Measurements from ENCODE around the gene ID2.
A peak's percentile ranks its signal among the peaks of the same experiment; 100 is the strongest.

The ID2 gene

DNA sequence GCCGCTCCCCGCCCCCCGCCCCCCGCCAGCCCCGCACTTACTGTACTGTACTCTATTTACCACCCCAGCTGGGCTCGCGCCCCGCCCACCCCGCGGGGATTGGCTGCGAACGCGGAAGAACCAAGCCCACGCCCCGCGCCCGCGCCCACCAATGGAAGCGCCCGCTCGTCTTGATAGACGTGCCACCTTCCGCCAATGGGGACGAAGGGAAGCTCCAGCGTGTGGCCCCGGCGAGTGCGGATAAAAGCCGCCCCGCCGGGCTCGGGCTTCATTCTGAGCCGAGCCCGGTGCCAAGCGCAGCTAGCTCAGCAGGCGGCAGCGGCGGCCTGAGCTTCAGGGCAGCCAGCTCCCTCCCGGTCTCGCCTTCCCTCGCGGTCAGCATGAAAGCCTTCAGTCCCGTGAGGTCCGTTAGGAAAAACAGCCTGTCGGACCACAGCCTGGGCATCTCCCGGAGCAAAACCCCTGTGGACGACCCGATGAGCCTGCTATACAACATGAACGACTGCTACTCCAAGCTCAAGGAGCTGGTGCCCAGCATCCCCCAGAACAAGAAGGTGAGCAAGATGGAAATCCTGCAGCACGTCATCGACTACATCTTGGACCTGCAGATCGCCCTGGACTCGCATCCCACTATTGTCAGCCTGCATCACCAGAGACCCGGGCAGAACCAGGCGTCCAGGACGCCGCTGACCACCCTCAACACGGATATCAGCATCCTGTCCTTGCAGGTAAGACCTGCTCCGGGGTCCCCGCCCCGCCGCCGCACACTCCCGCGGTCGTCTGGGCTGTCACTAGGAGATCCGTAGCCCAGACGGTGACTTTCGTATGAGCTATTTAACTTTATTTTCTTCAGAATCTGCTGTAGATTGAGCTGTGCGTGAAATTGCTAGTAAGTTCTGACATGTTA is at the start of gene ID2:
TSS of gene ID2 (plus strand) at position 271 of the 907 bp plus-strand sequence. CDS start at position 381, 110 bp downstream.
- DNase-seq (ENCODE audit: low spot score): peak; percentile 95

DNA sequence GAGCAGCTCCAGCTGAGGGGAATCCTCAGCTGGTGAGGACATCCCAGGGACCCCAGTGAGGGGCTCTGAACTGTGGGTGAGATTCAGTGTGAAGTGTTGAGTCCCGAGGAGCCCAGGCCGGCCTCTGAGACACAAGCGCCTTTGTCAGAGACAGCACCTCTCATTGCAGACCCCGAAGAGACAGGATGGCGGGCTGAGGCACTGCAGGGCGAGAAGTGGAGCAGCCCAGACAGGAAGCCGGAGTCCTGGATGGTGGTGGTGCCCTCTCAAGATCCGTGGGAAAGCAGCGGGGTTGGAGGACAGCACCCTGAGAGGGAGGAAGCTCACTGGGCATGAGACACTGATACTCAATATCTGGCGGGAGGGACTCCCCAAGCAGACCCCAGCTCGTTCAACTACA is 49.1 kb upstream of the ID2 start:
- DNase-seq (ENCODE audit: low spot score): no peak

DNA sequence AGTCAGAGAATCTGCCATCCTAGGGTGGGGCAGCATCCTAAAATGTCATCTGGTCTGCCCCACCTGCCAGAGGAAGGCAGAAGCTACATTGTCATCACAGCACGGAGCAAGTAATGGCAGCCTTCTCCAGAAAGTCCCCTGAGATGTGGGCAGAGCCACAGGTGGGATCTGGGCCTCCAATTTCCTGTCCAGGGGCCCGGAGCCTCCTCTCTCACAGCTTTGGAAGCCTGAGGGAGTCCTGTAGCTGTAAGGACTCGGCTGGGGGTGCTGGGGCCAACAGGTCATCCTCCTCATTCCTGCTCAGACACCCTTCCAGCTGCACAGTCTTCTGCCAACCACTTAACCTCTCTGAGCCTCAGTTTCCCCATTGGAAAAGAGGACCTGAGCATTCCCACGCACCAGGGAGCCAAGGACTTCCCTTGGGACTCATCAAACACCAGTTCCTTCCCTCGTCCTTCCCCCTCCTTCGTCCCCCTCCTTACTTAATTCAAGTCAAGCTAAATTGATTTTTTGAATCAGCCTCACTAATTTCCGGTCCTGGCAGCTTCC is 48.6 kb upstream of the ID2 start:
- DNase-seq (ENCODE audit: low spot score): no peak

DNA sequence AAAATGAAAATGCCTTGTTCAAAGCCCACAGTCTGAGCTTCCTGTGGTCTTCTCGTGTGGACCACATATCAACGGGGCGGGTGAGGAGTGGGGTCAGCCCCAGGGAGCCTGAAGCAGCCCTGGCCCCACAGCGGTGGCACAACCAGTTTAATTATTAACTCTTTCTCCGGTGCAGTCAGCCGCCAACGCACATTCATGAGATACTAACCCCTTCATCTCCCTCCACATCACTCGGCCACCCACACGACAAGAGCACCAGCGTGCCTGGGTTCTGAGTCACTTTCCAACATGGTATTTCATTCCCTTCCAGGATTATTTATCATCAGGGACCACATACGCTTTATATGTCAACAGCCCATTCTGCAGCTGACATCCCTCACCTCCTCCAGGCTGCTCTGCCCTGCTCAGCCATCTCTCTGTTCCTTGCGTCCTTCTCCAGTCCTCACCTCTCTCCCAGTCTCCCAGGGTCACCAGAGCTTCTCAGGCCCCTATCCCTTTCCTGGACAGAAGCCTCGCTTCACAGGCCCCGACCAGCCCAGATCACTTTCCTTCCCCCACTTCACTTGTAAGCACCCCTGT is 48.0 kb upstream of the ID2 start:
- DNase-seq (ENCODE audit: low spot score): no peak

DNA sequence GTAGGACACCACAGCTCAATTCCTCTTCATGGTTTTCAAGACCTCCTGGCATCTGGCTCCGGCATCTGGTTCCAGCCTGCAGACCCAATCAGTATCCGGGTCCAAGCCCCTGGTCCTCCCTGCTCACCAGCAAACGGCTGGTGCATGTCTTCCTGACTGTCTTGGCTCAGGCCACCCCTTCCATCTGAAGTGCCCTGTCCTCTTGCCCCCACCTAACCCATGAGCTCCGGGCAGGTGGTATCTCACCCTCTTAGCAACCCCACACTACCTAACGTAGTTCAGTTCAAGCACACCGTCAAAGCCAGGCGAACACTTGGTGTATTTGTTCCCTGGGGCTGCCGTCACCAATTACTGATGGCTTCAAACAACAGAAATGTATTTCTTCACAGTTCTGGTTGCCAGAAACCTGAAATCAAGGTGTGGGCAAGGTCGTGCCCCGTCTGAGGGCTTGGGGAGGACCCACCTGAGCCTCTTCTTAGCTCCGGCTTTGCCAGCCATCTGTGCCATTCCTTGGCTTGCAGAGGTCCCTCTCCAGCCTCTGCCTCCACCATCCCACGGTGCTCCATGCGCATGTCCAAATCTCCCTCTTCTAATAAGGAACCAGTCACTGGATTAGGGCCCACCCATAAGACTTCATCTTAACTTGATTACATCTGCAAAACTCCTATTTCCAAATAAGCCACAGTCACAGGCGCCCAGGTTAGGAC is 47.2 kb upstream of the ID2 start:
- DNase-seq (ENCODE audit: low spot score): no peak

DNA sequence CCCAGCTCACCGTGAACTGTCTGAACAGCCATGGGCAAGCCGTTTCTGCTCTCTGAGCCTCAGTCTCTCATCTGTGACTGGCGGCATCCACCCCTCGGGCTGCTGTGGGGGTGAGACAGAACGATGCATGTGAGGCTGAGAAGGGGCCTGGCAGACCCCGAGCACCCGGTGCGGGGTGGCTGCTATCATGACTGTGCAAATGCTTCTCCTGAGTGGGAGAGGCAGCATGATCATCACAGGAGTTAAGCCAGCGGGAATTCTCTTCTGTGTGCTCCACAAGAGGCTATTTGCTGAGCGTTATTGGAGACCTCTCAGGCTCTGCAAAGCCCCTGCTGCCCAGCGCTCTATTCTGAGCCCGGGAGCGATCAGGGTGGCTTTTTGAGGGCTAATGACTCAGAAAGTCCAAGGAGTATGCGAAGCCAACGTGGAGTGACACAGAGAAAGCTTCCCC is 45.8 kb upstream of the ID2 start:
- no peak for DNase-seq (ENCODE audit: low spot score)

- no peak for DNase-seq (ENCODE audit: low spot score)
These were observed 44.9 kb upstream of the ID2 start for GRCh38 chr2:8636721-8637636.

DNA sequence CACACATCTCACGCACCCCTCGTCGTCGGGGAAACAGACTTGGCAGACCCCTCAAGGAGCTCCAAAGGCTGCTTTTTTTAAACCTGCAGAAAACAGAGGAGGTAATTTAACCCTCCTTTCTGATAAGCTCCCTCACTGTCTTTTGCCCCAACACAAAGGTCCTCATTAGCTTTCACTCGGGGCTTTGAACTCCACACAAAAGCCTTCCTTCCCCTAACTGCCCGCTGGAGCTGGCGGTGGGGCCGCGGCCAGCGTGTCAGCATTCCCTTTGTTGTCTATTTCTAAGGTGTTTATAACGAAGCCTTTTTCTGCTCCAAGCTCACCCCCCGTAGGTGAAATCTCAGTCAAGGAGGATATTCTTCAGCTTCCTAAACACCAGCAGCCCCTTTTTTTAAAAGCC is 43.5 kb upstream of the ID2 start:
- DNase-seq (ENCODE audit: low spot score): no peak

GRCh38 chr2:8639122-8639635 is 42.7 kb upstream of the ID2 start:
- no peak for DNase-seq (ENCODE audit: low spot score)

DNA sequence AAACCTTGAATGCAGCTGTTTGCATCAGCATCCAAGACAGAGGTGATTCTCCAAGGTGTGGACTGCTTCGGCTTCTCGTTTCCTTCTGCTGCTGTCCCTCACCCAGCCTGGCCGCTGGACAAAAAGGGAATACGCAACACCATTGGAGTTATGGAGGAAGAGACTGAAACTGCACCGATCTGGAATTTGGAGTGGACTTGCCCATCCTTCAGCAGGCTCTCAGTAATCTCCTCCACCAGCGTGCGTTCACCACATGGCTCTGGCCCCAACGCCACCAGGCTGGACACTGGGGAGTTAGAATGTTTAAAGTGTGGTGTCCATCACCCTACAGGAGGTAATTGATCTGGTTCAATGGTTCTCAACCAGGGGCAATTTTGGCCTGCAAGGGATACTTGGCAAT is 41.4 kb upstream of the ID2 start:
- DNase-seq (ENCODE audit: low spot score): no peak

DNA sequence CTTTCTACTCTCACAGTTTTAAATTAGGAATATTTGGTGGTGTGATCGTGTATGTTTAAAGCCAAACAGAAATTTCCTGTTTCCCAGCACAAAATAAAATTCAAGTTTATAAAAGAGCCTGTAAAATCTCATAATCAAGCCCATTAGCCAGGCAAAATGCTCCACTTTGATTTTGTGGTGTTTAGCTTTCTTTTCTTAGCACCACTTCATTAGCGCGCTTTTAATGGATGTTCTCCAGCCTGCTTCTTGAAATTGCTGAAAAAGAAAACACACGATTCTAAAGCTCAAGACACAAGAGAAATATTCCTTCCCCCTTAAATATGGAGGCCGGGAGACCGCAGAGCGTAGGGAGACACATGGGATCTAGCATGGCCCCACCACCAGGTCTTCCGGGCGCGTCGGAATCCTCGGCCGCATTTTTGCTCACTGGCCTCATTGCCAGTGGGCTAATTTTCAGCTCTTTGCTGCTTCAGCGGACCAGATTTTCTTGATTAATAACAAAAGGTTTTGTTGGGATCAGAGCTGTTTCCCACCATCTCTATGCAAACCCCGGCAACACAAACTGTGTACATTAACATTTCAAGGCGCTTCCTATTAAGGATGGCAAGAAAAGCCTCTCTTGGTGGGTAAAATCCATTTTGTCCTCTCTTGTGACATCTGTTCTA is 40.4 kb upstream of the ID2 start:
- no peak for DNase-seq (ENCODE audit: low spot score)

DNA sequence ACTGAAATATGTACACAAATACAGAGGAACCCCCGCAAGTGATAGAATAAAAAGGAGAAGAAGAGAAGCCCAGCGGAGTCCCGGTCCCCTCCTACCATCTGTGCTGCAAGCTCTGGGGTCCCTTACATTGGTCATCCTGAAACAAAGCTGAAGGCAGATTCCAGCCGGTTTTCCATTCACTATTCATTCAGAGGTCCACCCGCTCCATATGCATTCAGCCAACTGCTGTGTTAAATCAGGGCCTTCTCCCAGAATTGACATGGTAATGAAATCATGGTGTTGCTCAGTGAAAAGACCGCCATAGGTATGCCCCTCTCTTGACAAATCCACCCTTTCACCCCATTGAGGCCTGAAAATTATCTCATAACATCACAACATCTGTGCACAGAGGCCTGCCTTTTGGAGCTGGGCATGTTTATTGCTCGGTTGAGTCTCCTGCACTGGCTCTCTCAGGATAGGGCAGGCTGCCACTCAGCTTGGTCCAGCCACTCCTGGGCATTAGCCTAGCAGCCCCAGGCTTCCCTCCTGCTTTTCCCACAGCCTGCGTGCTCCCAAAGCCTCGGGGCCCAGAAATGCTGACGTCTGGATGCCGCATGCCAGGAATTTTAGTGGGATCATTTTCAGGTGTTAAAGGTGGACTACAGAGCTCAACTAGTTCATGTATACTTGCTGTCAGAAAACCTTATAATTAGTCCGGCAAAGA is 39.3 kb upstream of the ID2 start:
- DNase-seq (ENCODE audit: low spot score): no peak

DNA sequence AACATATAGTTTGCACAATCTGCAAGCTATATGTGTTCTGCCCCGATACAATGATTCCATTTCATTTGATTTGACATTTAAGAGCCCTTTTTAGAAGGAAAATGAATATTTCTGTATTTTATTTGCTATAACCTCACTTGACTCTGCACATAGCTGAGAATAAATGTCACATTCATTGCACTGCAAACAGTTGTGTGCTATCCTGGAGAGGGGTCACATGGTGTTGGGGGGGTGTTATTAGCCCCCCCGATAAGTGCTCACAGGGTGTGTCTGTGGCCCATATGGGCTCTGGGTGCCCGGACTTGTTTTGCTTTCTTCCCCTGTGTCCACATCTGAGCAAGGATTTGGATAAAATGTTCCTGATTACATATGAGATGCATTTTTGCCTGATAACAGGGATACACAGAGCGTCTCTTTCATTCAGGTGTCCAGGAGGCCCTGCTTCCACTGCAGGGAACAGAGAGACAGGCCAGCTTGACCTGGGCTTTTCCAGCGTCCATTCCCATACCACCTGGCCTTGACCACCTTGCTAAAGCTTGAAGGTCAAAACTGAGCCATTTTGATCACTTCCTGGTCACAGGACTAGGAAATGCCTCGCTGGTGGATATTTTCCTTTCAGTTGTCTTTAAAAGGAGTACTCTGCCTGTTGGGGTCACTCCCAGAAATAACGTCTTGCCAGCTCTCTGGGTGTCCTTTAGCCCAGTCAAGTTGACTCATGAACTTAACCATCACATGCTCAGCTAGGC is 38.4 kb upstream of the ID2 start:
- DNase-seq (ENCODE audit: low spot score): no peak

- no peak for DNase-seq (ENCODE audit: low spot score)
These were observed 37.9 kb upstream of the ID2 start for GRCh38 chr2:8643996-8644356.

DNA sequence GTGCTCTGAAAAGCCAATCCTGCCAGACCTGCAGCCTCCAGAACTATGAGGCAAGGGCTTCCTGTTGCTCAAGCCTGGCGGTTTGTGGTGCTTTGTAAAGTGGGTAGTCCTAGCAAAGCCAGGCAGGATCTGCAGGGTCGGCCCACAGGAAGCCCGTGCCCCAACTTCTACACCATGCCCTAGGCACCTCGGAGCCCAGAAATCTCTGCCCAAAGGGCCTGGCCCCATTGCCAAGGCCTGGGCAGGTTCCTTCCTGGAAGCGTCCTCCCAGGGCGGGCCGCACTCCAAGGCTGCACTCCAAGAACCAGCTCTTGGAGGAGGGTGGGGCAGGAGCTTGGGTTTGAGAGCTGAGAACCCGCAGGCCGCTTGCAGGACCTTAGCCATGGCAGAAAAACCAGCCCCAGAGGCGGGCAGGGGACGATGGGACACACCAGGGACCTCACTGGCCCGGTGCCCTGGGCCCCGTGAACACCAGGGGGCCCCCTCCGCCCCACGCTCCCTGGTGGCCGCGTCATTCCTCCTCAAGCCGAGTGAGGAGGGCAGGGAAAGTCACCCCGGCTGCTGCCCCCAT is 37.2 kb upstream of the ID2 start:
- no peak for DNase-seq (ENCODE audit: low spot score)

DNA sequence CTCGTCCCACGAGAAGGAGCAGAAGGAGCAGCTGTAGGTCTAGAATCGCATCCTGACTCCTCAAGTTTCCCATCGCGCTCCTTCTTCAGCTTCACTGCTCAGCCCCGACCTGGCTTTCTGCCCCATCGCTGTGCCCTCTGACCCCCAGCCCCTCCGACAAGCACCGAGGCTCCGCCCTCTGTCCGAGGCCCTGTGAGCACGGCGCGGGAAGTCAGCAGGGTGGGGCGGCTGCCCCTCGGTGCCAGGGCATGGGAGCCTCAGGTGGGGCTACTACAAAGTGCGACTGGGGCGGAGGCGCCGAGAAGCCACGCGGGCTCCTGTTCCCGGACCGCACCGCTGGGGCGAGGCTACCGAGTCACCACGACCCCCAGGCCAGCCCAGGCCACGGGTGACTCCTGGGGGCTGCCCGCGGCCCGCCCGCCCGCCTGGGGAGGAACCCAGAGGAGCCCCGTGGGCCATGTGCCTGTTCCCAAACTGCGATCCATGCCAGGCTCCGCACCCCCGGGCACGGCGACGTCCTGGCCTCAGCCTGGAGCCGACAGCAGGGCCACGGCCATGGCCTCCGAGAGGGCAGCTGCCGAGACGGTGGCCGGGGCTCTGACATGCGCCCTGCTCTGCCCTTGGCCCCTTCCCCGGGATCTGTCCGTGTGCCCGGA is 36.6 kb upstream of the ID2 start:
- DNase-seq (ENCODE audit: low spot score): no peak

- DNase-seq (ENCODE audit: low spot score): no peak
These were observed 35.0 kb upstream of the ID2 start for GRCh38 chr2:8646731-8647461.

GRCh38 chr2:8647462-8647857 is 34.4 kb upstream of the ID2 start:
- DNase-seq (ENCODE audit: low spot score): no peak

Measured in iPS-NIHi11 (cell line).